NCI-H2107 treated with DMSO at 0.1 percent for 48 hours (cell line): ENCODE results near the gene ZIC2.
"Not testable (repeated sequence)": the region's sequence is repeated elsewhere in the genome, so short reads cannot be mapped to it uniquely, and the experiment has no call there.

ENCODE experiments used
- DNase-seq: peaks from one replicate; lab custom pipeline; 2025; ENCODE audit not compliant: unreplicated experiment; lab: John Stamatoyannopoulos, UW

ZIC2 gene

DNA sequence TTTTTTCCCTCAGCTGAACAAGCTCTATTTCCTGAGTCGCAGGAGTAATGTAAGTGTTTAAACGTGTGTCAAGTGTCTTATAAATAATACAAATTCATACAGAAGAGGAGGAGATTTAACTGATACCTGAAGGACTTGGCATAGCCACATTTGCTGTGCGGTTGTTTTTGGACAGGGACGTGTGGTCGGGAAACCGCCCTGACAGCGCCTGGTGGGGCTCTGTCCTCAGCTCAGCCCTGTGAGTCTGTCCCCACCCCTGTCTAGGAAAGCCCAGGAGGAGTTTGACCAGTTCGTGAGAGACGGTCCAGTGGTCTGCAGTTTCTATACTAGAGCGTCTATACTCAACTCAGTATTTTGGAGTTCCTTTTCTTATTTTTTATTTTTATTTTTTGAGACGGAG, 16.7 kb downstream of the ZIC2 start:
- DNase-seq: no peak

DNA sequence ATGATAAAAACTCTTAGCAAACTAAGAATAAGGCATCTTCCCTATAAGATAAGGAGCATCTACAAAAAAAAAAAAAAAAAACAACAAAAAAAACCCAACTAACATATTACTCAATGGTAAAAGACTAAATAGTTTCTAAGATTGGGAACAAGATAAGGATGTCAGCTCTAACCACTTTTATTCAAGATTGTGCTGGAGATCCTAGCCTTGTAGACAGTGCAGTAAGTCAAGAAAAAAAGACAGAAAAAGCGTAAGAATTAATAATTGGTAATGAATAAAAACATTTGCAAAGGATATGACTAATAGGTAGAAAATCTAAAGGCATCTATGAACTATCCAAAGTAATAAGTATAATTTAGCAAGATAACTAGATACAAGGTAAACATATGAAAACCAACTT, 33.0 kb downstream of the ZIC2 start:
- no peak for DNase-seq

DNA sequence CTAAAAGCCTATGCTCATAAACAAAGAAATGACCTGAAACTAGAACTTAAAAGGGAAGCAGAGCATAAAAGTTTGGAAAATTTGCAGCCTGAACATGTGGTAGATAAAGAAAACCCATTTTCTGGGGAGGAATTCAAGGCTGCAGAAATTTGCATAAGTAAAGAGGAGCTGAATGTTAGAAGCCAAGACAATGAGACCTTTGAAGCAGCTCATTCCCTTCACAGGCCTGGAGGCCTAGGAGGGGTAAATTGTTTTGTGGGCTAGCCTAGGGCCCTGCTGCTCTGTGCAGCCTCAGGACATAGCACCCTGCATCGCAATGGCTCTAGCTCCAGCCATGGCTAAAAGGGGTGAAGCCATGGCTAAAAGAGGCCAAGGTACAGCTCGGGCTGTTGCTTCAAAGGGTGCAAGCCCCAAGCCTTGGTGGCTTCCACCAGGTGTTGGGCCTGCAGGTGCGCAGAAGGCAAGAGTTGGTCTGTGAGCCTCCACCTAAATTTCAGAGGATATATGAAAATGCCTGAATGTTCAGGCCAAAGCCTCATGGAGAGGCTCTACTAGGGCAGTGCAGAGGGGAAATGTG, 38.3 kb downstream of the ZIC2 start:
- DNase-seq: no peak

- DNase-seq: no peak
Measured at GRCh38 chr13:100022798-100023197, 41.2 kb downstream of the ZIC2 start.

DNA sequence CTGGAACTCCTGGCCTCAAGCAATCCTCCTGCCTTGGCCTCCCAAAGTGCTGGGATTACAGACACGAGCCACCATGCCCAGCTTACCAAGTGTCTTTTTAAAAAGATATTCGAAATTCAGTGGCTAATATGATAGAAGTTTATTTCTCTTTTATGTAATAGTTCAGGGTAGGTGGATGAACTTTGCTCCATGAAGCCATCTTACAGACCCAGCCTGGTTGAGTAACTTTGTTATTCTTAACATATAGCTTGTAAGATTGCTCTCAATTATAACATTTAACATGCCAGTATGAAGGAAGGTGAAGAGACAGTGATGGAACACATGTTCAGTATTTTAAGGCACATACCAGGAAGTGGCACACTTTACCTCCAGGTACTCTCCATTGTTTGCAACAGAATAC, 42.4 kb downstream of the ZIC2 start:
- no peak for DNase-seq

- DNase-seq: no peak
Measured at GRCh38 chr13:100029933-100030332, 48.3 kb downstream of the ZIC2 start.

- not testable (repeated sequence) for DNase-seq
Measured at GRCh38 chr13:100032642-100033041, 51.1 kb downstream of the ZIC2 start.

- DNase-seq: no peak
Measured at GRCh38 chr13:100035936-100036335, 54.4 kb downstream of the ZIC2 start.
